Adrenal gland (tissue), 12 donors: ENCODE data around the gene OPCML. TPM values are rescaled to one million over a fixed set of nuclear protein-coding genes. Genes with fewer than 3 reads are reported as not detected.

Experiments
- DNase-seq, 7 donors: peaks; one replicate each; pipeline ENCODE4 v3.0.0-alpha.2; 2019 to 2020
- H3K27ac ChIP-seq, 5 donors: fragments of 200-600 bp; sonication (generic) in 4 of 5; 1 replicate in 3 of 5; 2 replicates in 2 of 5; pipeline versions ENCODE4 v1.5.1 to v1.8.0; 2016 to 2020; ENCODE audit warnings: mild to moderate bottlenecking in 1 of 5
- H3K27me3 ChIP-seq: fragments of 200-600 bp; 2 replicates; pipeline ENCODE4 v1.8.0; 2021
- H3K36me3 ChIP-seq, 2 donors: fragments of 200-600 bp; replicated peaks in 1 of 2; 1 replicate in 1 of 2; 2 replicates in 1 of 2; pipeline versions ENCODE4 v1.5.1 to v1.8.0; 2018 to 2022
- H3K4me1 ChIP-seq, 2 donors: fragments of 200-600 bp; replicated peaks in 1 of 2; 1 replicate in 1 of 2; 2 replicates in 1 of 2; pipeline versions ENCODE4 v1.5.1 to v1.8.0; 2018 to 2021
- H3K4me3 ChIP-seq, 4 donors: fragments of 200-600 bp; sonication (generic) in 3 of 4; one replicate each; pipeline ENCODE4 v1.5.1; 2016 to 2018
- H3K9me3 ChIP-seq, 3 donors: fragments of 200-600 bp; sonication (generic) in 1 of 3; replicated peaks in 1 of 3; 1 replicate in 2 of 3; 2 replicates in 1 of 3; pipeline versions ENCODE4 v1.5.1 to v1.8.0; 2016 to 2021
- CTCF ChIP-seq, 6 experiments: fragments of 450-650 bp in 4 of 6; fragments of 200-600 bp in 2 of 6; sonication (generic) in 1 of 6; IDR thresholded peaks; 1 replicate in 5 of 6; 2 replicates in 1 of 6; pipeline versions ENCODE4 v1.5.1 to v1.8.0; 2016 to 2021; ENCODE audit warnings: antibody characterized with exemption in 6 of 6, mild to moderate bottlenecking in 2 of 6, moderate library complexity in 1 of 6
- POLR2A ChIP-seq, 2 donors: fragments of 450-650 bp; IDR thresholded peaks; one replicate each; pipeline ENCODE4 v1.6.1; 2017; ENCODE audit warnings: antibody characterized with exemption in 2 of 2, mild to moderate bottlenecking in 2 of 2, moderate library complexity in 1 of 2
- WGBS, 4 donors: extraction: QIAGEN DNeasy Blood & Tissue Kit in 2 of 4; methylation state at CpG; one replicate each; pipeline versions ENCODE4 v1.1.5 to v1.1.7; 2013 to 2017; 5-methylcytosine and 5-hydroxymethylcytosine counted together
- intact Hi-C, 2 donors: fragments of 100-400 bp; cut with DNase I; formaldehyde crosslinking; loops; one replicate each; pipeline versions ENCODE4 v1.14.1 to v1.15.0; 2022 to 2023
- polyA plus RNA-seq, 3 donors: library from polyadenylated mRNA; stranded (reverse); fragments of 200-250 nt in 2 of 3; fragments of 350-450 nt in 1 of 3; fragmentation: Illumina TruSeq in 1 of 3; extraction: RNeasy Lipid Tissue Mini Kit (QIAGEN cat#74804) in 1 of 3; gene quantifications; one replicate each; pipeline ENCODE4 v1.2.3, GENCODE V29; 2013 to 2014
- total RNA-seq, 9 donors: library from RNA; depleted of rRNA in 4 of 9; stranded (reverse); fragments of >200 nt in 4 of 9; fragments of 120-200 nt in 1 of 9; fragmentation: NEBNext Ultra II Directional in 1 of 9; extraction: Animal tissue kit (Norgen Biotek cat#: 25700) in 1 of 9; gene quantifications; one replicate each; pipeline versions ENCODE4 v1.1.0 to v1.2.4, GENCODE V29; 2013 to 2023
- donor health status: healthy with polysubstance abuse.
- donor health status: Bipolar disorder and iron deficiency.
- donor health status: DM: yes; HTN: yes; CAD: no.
- donor health status: DM: no; HTN: no; CAD: no.
- donor health status: DM: no; HTN: no; CAD: no.
- donor health status: DM: yes; HTN: yes; CAD: no.

The OPCML gene
- total and polyA plus RNA-seq, 12 donors: 0.10 to 5.5 (median 0.72) TPM; not detected in 5

- intact Hi-C loops: no loop called here
- Histone ChIP-seq H3K27me3 (no peaks in the 10 kb centered on the region), H3K4me3 (no peak overlapping the region), H3K9me3 (no peaks in the 10 kb centered on the region), H3K27ac (no peak overlapping the region), H3K4me1 (no peaks in the 10 kb centered on the region), H3K36me3 (no peaks in the 10 kb centered on the region)
- no peak for DNase-seq
- 69 to 77% (median 72%) methylated on average over 4 of the region's 4 CpGs for WGBS, 4 donors
- TF ChIP-seq CTCF (IDR thresholded peaks at IDR 0.05) (no peak), POLR2A (IDR thresholded peaks at IDR 0.05) (no peak)
These were observed 561.0 kb downstream of the OPCML start for GRCh38 chr11:132971351-132971750.

GRCh38 chr11:132969892-132970291 is 562.4 kb downstream of the OPCML start:
- no peak overlapping the region for H3K4me3 ChIP-seq
- TF ChIP-seq POLR2A (IDR thresholded peaks at IDR 0.05) (no peak), CTCF (IDR thresholded peaks at IDR 0.05) (no peak)
- intact Hi-C loops: no loop called here
- no peaks in the 10 kb centered on the region for H3K27me3 ChIP-seq
- H3K36me3 ChIP-seq: no peaks in the 10 kb centered on the region
- no peaks in the 10 kb centered on the region for H3K9me3 ChIP-seq
- H3K4me1 ChIP-seq: no peaks in the 10 kb centered on the region
- WGBS, 4 donors: 66 to 74% (median 72%) methylated on average over 4 of the region's 4 CpGs
- H3K27ac ChIP-seq: no peak overlapping the region
- no peak for DNase-seq

- no peak overlapping the region for H3K27ac ChIP-seq
- WGBS, 4 donors: 48 to 62% (median 54%) methylated on average over 6 of the region's 6 CpGs
- H3K4me3 ChIP-seq: no peak overlapping the region
- intact Hi-C loops: no loop called here
- H3K36me3 ChIP-seq: no peaks in the 10 kb centered on the region
- TF ChIP-seq POLR2A (IDR thresholded peaks at IDR 0.05): no peak
- TF ChIP-seq CTCF (IDR thresholded peaks at IDR 0.05): no peak
- no peaks in the 10 kb centered on the region for H3K9me3 ChIP-seq
- no peak for DNase-seq
- no peaks in the 10 kb centered on the region for H3K4me1 ChIP-seq
- no peaks in the 10 kb centered on the region for H3K27me3 ChIP-seq
These were observed 570.3 kb downstream of the OPCML start for GRCh38 chr11:132962041-132962440.

GRCh38 chr11:132961453-132961852 is 570.8 kb downstream of the OPCML start:
- intact Hi-C loops: no loop called here
- 76 to 84% (median 80%) methylated on average over 5 of the region's 5 CpGs for WGBS, 4 donors
- H3K4me3 ChIP-seq: no peak overlapping the region

More at GRCh38 chr11:132961453-132961852, 570.8 kb downstream of the OPCML start:
- H3K27ac ChIP-seq: no peak overlapping the region
- H3K27me3 ChIP-seq: no peaks in the 10 kb centered on the region
- no peaks in the 10 kb centered on the region for H3K36me3 ChIP-seq
- no peak for DNase-seq
- TF ChIP-seq POLR2A (IDR thresholded peaks at IDR 0.05): no peak
- TF ChIP-seq CTCF (IDR thresholded peaks at IDR 0.05): no peak
- H3K9me3 ChIP-seq: no peaks in the 10 kb centered on the region
- no peaks in the 10 kb centered on the region for H3K4me1 ChIP-seq
